GM12874 (cell line): ENCODE measurements around the gene MEF2A.

Experiments
- TF ChIP-seq, protein P1 (sequence below): IDR thresholded peaks from 2 replicates; pipeline ENCODE4 v1.5.1; 2011; ENCODE audit warnings: low read depth, mild to moderate bottlenecking, control low read depth, low read length, moderate library complexity; ENCODE audit not compliant: insufficient read depth

MEF2A gene

DNA sequence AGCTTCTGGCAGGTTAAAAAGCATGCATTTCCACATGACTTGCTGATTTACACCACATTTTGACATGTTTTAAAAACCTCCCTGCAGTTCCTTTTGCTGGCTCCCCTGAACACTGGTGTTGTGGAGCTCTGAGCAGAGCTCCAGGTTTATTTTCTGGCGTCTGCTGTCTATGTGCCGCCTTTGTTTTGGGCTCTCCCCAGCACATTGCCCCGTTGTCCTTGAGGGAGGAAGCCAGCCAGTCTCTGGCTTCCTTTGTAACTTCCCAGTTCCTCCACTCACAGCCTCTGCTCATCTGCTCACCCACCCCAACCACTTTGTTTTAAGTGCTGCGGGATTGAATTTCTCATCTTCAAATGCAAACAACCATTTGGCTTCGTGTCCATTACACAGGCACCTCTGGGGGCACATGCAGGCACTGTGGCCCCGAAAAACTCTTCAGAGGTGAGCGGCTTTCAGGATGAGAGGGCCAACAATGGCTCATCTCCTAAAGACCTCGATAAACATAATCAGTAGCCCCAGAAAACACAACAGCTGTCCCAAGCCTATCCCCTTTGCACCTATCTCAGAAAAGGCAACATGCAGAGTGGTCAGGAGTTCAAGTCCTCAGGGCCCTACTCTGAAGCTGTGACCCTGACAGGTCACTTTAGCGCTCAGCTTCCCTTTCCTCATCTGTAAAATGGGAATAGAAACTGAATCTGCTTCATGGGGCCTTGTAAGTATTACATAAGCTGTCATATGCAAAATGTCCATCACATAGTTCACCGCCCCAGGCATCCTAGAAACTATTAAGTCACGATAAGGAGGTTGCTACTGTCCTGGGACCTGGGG is 1.3 kb upstream of the MEF2A start:
- TF ChIP-seq, protein P1, sequence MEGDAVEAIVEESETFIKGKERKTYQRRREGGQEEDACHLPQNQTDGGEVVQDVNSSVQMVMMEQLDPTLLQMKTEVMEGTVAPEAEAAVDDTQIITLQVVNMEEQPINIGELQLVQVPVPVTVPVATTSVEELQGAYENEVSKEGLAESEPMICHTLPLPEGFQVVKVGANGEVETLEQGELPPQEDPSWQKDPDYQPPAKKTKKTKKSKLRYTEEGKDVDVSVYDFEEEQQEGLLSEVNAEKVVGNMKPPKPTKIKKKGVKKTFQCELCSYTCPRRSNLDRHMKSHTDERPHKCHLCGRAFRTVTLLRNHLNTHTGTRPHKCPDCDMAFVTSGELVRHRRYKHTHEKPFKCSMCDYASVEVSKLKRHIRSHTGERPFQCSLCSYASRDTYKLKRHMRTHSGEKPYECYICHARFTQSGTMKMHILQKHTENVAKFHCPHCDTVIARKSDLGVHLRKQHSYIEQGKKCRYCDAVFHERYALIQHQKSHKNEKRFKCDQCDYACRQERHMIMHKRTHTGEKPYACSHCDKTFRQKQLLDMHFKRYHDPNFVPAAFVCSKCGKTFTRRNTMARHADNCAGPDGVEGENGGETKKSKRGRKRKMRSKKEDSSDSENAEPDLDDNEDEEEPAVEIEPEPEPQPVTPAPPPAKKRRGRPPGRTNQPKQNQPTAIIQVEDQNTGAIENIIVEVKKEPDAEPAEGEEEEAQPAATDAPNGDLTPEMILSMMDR = no peak

DNA sequence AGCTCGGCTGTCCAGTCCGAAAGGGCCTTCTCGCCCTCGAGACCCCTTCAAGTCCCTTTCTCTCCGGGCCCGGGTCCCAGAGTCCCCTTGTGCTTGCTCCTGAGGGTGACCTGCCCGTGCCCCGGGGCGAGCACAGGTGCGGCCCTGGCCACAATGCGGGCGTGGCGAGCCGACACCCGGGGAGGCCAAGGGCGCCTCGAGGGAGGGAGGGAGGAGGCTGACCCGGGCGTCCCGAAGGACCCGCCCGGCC is 810 bp upstream of the MEF2A start:
- TF ChIP-seq, protein P1 = no peak

DNA sequence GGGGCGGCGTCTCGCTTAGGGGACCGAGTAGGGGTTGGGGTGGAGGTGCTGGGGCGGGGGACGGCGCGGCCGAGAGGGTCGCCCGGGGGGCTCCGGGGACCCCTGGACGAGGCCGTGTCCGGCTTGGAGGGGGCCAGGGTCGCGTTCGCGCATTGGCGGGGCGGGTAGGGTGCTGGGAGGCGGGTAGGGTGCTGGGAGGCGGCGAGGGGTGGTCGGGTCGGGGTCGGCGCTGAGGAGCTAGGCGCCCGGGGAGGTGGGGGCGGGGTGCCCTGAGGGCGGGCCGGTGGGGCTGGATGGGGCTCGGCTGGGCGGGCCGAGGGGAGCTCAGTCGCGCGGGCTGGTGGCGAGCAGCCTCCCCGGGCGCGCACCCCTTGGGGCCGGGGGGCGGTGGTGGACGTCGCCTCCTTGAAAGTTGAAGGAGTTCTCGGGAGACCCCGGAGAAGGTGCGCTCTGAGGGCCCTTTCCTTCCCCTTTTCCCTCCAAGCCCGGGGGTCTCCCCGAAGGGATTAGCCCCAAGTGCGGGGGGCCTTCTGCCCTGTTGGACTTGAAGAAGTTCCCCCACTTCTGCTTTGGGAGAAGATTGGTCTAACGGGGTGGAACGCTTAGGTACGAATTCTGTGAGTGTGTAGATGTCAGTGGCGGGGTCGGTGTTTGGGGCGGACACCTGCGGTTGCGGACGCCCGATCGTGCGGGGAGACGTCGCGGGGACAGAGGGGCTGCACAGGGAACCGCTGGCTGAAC is 543 bp downstream of the MEF2A start:
- TF ChIP-seq, protein P1 = no peak

DNA sequence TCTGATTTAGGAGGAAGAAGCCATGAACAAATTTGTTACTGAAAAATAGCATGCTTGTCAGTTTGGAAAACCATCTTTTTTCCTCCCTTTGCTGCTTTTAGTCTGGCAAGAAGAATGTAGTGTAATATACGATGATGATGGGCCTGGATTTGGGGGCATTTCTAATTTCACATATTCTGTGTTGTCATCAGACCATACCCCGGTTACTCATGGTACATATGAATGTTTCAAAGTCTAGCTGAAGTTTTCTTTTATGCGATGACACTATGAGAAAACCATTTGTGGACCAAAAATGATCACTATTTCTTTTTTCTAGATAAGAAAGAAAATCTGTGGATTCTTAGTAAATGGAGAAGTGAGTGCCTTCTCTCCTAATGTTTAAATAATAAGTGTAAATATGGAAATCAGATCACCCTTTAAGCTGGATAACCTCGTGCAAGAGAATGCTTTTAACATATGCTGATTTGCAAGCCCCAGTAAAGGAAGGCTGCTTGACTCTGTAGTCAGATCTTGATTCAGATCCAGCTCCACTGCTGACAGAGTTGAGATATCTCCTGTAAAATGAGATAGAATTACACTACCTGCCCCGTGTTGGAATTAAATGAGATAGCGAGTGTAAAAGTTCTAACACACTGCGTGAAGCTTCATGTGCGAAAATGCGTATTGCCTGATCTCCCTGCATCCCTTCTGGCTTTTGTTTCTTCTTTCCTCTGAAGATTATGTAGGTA is 3.0 kb downstream of the MEF2A start:
- TF ChIP-seq, protein P1 = no peak

DNA sequence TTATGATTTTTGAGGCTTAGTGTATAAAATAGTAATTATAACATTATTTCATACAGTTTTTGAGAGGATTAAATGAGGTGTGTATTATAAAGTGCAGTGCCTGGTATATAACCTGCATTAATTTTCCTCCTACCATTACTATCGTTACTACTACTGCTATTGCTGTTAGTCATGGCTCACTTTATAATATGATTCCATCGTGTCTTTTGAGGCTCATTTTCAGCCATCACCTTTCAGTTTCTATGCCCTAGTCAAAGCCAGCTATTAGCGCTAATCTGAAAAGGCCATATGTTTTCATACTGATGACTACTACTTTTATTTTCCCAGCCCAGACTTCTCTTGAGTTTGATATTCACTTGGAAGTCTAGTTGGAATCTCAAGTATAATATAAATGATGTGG is 5.5 kb downstream of the MEF2A start:
- TF ChIP-seq, protein P1 = no peak

DNA sequence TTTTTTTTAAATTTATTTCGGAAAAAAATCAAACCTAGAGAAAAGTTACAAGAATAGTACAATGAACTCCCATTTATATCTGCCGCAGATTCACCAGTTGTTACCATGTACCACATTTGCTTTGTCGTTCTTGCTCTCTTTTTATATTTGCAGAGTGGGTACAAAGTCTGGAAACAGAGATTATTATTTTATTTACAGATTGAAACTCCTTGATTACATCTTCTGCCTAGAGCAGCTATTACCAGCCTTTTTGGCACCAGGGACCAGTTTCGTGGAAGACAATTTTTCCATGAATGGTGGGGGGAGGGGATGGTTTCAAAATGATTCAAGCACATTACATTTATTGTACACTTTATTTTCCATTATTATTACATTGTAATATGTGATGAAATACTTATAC is 8.3 kb downstream of the MEF2A start:
- TF ChIP-seq, protein P1 = no peak

DNA sequence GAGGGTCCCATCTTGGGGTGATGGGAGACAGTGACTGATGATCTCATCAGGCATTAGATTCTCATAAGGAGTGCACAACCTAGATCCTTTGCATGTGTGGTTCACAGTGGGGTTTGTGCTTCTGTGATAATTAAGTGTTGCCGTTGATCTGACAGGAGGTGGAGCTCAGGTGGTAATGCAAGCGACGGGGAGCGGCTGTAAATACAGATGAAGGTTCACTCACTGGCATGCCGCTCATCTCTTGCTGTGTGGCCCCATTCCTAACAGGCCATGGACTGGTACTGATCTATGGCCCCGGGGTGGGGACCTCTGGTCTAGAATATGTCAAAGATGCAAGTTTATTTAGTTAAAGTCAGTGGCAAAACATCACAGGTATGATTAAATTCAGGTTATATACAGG is 8.7 kb downstream of the MEF2A start:
- TF ChIP-seq, protein P1 = no peak
